HG02852 (cell line): ENCODE measurements around the gene PEX10.
"Not testable (repeated sequence)": the region's sequence is repeated elsewhere in the genome, so short reads cannot be mapped to it uniquely, and the experiment has no call there.

Experiments
- ATAC-seq: cut with Tn5 transposase; IDR thresholded peaks from one replicate; pipeline ENCODE4 v1.9.1; 2021; ENCODE audit warnings: mild to moderate bottlenecking, moderate library complexity; ENCODE audit not compliant: unreplicated experiment

PEX10 gene

DNA sequence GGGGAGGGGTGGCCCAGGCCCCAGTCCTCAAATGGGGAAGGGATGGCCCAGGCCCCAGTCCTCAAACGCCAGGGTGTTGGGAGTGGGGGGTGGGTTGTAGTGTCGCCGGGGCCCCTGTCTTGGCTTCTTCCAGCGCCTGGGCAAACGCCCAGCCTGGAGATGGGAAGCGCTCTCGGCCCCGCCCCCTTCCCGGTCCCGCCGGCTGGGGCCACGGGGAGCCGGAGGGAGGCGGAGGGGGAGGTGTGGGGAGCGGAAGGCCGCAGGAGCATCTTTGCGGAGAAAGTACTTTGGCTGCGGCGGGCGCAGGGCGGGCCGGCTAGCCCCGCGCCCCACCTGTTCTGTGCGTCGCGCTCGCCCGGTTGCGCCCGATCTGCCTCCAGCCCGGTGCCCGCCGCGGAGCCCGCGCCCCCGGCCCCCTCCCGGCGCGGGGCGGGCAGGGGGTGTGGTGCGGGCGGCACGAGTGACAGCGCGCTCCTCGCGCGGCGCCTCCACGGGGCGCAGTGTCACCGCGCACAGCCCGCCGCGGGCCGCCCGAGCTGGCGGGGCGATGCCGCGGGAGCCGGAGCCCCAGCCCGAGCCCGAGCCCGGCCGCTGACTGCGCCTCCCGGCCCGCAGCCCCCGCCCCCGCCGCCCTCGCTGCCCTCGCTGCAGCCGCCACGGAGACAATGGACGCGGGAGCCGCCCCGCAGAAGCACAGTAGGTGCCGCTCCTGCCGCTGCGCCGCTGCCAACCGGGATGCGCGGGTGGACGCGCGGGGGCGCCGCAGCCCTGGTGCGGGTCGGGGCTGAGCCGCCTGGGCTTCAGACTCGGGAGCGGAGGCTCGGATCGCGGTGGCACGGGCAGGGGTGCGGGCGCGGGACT is 31.1 kb upstream of the PEX10 start:
- no peak for ATAC-seq

DNA sequence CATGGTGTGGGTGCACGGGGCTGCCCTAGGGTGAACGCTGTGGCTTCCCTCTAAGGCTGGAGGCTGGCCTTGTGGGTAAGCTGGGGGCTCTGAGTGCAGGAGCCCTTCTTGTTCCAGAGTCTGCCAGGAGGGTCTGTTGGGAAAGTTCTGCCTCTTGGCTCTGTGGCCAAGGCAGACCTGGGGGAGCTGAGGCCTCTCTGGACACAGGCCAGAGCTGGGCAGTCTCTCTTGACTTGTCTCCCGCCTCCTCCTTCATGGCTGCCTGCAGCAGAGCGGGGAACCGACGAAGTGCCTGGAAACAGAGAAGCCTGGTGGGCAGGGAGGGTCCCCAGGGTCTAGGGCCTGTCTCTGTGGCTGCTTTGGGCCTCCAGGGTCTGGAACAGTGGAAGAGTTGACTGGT is 30.3 kb upstream of the PEX10 start:
- no peak for ATAC-seq

- no peak for ATAC-seq
These were observed 29.4 kb upstream of the PEX10 start for GRCh38 chr1:2441746-2442145.

DNA sequence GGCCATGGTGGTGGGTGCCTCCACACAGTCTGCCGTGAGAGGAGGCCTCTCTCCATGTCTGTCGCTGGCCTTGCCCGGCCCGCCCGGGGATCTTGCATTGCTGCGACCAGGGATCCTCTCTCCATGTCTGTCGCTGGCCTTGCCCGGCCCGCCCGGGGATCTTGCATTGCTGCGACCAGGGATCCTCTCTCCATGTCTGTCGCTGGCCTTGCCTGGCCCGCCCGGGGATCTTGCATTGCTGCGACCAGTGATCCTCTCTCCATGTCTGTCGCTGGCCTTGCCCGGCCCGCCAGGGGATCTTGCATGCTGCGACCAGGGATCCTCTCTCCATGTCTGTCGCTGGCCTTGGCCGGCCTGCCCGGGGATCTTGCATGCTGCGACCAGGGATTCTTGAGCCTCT is 28.0 kb upstream of the PEX10 start:
- ATAC-seq: not testable (repeated sequence)

DNA sequence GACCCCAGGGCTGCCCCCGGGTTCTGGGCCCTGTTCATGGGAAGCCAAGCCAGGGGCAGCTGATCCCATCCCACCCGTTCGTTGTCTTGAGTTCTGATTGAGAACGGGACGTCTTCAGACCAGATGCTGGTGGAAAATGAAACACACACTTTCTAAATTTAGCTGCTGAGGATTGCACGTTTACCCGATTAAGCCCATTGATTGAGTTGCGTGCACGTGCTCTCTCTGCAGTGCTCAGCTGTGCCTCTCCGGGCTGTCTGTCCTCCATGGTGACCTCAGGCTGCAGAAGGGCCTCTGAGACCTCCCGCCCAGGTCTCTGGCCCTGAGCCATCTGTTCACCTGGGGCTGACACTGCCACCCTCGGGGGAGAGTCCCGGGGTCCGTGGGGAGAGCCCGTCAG is 27.0 kb upstream of the PEX10 start:
- no peak for ATAC-seq

DNA sequence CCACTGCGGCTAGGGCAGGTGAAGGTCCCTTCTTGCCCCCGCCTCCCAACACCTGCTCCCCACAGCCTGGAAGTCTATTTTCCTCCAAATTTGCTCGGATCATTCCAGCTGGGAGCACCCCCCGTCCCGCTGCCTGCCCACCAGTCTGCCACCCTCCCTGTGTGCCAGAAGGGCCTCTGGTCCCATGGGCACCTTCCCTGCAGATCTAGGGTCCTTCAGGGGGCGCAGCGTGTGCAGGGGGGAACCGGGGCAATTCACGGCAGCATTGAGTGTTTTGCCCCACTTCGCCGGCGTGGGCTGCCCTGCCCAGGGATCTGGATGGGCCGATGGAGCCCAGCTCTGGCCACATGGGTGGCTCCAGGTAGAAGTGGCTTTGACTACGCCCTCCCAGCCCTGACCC is 26.3 kb upstream of the PEX10 start:
- no peak for ATAC-seq

DNA sequence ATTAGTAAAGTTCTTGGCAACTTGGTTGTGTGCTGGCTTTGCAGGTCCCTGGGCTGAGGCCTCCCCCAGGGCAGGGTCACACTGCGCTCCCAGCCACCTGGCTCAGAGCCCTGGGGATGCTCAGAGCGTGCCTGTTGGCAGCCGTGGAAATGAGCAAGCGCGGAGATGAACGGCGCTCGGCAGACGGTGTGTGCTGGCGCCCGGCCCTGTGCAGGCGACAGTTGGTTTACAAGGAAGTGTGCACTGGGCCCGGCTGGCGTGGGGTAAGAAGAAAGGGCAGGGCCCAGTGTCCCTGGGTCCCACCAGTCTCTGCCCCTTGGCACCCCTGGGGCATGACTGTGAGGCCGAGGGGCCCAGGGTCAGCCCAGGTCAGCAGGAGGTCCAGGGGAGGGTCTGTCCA is 25.7 kb upstream of the PEX10 start:
- ATAC-seq: no peak

DNA sequence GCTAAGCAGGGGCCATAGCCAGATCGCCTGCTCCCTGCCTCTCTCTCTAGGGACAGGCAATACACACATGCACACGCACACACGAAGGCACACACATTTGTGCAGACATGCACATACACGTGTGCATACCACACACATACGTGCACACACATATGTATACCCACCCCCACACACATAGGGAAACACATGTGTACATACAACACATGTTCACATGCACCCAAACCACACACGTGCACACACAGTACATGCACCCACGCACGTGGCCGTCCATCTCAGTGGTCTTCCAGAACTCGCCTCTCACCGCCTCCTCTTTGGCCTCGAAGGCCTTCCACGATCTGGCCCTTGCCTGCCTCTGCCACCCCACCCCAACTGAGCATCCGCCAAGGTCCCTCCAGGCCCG is 25.3 kb upstream of the PEX10 start:
- ATAC-seq: no peak

DNA sequence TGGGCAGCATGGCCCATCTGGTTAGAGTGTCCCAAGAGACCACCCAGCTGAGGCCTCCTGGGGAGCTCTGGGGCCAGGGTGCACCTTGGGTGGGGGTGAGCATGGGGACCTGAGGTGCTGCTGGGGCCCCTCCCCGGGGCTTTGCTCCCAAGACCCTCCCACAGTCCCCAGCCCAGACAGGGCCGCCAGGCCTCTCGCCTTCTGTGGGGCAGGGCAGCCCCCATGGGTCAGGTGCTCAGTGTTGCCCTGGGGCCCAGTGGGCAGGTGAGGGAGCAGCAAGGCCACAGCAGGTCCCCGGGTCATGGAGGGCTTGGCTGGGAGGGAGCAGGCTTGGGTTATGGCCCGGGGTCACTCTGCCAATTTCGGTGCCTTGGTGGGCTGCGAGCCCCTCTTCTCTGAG is 24.5 kb upstream of the PEX10 start:
- ATAC-seq: no peak

DNA sequence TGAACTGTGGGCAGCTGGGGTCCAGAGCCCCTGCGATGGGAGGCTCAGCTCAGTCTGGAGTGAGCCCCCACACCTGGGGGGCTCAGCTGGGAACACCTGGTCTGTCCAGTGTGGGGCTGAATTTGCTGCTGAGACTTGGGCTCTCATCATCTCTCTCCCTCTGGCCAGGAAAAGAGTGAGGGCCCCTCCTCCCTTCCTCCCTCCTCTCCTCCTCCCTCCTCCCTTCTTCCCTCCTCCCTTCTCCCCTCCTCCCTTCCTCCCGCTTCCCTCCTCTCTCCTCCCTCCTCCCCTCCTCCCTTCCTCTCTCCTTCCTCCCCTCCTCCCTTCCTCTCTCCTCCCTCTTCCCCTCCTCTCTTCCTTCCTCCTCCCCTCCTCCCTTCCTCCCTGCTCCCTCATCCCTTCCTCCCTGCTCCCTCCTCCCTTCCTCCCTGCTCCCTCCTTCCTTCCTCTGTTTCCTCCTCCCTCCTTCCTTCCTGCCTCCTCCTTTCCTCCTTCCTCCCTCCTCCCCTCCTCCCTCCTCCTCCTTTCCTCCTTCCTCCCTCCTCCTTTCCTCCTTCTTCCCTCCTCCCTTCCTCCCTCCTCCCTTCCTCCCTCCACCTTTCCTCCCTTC is 23.5 kb upstream of the PEX10 start:
- ATAC-seq: no peak

- no peak for ATAC-seq
These were observed 22.7 kb upstream of the PEX10 start for GRCh38 chr1:2435091-2435490.

GRCh38 chr1:2433936-2434655 is 21.7 kb upstream of the PEX10 start:
- ATAC-seq: no peak

DNA sequence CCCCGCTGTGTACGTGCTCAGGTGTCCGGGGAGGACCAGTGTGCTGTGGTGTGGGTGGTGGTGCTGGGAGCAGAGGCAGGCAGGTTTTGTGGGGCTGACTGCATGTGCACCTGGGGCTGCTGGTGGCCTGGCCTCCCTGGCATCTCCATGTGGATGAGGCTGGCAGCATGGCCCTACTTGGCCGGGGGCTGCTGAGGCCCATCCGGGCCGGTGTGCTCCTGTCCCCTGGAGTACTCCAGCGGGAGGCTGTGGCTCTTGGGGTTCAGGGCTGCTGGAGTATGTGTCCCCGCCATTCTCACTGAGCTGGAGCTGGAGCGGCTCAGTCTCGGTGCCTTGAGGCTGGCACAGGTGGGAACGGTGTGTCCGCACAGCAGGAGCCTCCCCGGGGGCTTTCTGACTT is 20.8 kb upstream of the PEX10 start:
- ATAC-seq: no peak

DNA sequence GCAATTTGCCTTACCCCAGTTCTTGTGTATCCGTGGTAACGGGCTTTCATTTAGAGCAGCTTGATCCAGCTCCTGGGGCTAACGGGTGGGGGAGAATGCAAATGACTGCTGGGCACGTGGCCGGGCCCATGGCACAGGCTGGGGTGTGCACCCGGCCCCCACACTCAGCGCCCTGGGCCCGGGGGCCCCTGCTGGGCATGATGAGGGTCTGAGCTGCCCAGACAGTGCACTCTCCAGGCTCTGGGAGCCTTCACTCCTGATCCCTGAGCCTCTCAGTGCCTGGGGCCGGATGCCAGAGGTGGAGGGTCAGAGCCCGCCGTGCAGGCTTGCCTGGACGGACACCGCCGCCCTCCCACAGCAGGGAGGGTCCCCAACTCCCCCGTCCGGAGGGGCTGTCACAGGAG is 20.1 kb upstream of the PEX10 start:
- no peak for ATAC-seq

DNA sequence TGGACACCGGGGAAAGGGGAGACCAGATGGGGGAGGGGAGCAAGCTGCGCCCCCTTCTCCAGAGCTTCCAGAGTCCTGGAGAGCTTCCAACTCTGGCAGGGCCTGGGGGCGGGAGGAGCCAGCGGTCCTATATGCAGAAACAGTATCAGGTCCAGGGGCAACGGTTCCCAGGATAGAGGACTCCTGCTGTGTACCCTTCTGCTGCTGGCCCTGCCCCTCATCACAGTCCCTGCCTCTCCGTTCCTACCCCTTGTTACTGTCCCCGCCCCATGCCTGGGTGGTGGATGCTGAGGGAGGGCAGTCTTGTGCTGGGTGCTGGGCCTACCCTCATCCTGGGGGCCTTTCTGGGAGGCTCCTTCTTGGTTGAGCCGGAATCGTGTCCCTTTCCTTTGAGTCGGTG is 19.2 kb upstream of the PEX10 start:
- ATAC-seq: no peak

DNA sequence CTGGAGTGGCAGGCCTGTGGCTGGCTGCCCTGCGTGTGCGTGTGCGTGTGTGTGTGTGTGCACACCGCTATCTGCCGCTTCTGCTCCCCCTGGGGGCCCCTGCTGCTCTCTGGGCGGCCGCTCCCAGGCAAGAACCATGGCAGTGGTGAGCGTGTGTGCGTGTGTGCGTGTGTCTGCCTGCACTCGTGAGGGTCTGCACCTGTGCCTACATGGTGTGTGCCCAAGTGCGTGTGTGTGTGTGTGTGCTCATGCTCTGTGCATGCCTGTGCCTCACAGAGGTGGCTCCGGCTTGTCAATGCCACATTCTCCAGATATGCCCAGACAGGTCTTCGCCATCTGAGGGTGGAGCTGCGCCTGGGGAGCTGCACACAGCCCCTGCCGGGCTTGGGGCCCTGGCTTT is 18.7 kb upstream of the PEX10 start:
- no peak for ATAC-seq

DNA sequence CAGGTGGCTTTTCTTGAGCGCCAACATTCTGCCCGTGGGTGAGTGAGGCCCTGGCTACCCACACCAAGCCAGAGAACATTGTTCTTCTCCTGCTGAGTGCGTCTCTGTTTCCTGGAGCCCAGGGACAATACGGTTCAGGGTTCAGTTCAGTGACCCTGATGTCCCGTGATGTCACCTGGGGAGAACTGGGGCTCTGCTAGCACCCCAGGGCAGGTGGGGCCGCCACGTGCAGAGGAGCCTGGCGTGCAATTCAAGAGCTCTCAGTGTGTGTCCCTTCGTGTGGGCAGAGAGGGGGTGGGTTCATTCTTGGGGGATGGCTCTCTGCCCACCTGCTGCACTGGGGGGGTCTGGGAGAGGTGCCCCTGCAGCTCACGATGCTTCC is 18.2 kb upstream of the PEX10 start:
- no peak for ATAC-seq

DNA sequence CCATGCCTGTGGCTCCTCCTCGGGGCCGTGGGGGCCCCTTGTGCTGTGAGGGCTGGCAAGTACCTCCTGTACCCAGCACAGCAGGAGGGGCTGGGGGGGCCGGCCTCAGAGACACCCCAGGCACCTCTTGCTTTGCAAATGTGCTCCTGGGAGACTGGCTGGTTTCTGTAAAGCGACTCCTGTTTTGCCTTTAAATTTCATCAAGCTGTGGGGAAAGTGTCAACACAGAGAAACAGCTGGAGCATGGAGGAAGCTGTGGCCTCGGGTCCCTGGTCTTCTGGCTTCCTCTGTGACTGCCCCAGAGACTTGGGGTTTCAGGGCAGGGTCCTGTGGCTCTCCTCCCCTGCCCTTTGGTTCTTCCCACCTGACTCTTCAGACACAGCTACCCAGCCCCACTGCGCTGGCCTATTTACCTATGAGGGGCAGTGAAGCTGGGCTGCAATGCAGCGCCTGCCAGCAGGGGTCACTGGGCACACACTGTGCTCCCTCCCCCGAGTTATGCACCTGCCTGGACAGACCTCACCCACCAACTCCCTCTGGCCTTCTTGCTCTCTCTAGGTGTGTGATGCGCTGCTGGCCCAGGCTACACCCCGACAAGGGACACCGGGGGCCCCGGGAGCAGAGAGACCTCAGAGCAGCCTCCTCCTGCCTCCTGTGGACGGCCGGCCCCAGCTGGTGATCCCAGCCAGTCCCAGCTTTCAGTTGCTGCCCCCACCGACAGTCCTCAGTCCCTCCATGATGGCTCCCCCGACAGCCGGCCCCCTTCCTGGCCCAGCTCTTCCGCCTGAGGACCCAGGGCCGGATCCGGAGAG is 17.6 kb upstream of the PEX10 start:
- no peak for ATAC-seq

- no peak for ATAC-seq
These were observed 16.1 kb upstream of the PEX10 start for GRCh38 chr1:2428490-2428889.

DNA sequence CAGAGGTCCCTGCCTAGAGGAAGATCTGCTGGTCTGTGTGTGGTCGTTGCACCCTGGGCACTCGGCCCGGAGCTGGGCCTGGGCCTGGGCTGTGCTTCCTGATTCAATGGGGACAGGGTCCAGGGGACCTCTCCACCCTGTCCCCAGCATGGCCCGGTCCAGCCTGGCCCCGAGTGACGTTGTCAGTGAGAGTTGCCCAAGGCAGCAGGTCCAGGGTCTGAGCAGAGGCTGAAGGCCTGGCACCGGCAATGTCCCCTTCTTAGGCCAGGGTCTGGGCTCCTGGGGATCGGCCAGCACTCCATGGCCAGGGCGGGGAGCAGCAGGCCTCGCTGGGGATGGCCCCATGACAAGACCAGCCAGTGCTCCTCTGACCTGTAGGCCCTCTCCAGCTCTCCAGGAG is 15.6 kb upstream of the PEX10 start:
- no peak for ATAC-seq

GRCh38 chr1:2427051-2427450 is 14.7 kb upstream of the PEX10 start:
- ATAC-seq: no peak
